H1 (cell line): ENCODE data around the gene SYTL2. TPM values are rescaled to one million over a fixed set of nuclear protein-coding genes. Genes with fewer than 3 reads are reported as not detected.

Experiments used
- CTCF ChIA-PET: fragments of 300-600 bp; sonication (Branson Sonifier 250); formaldehyde crosslinking; loops from one replicate; lab custom pipeline; 2021; ENCODE audit not compliant: partially characterized antibody; lab: Charles Lee
- POLR2A ChIA-PET: fragments of 300-600 bp; sonication (Branson Sonifier 250); formaldehyde crosslinking; loops from one replicate; lab custom pipeline; 2021; ENCODE audit warnings: inconsistent platforms; ENCODE audit not compliant: partially characterized antibody; lab: Charles Lee
- DNase-seq, 2 experiments: peaks; one replicate each; pipeline versions ENCODE4 v3.0.0 to v3.0.0-alpha.2; 2010 to 2022; ENCODE audit warnings: low spot score in 2 of 2, low read depth in 1 of 2, mixed read lengths in 1 of 2
- FAIRE-seq: peaks from 2 replicates; lab custom pipeline; 2011; peaks lifted over from hg19 to GRCh38; lab: Jason Lieb, UNC
- H2AFZ ChIP-seq: 2 replicates; pipeline ENCODE4 v1.8.1; 2012; ENCODE audit warnings: low read length, inconsistent platforms
- H2AK5ac ChIP-seq: 2 replicates; pipeline ENCODE4 v1.6.1; 2013; ENCODE audit warnings: low read depth, low read length
- H2BK120ac ChIP-seq: replicated peaks from 2 replicates; pipeline ENCODE3; 2013; ENCODE audit warnings: low read depth, low read length, inconsistent platforms
- H2BK12ac ChIP-seq: 2 replicates; pipeline ENCODE4 v1.6.1; 2013; ENCODE audit warnings: low read depth, low read length
- H2BK15ac ChIP-seq: 2 replicates; pipeline ENCODE4 v1.6.1; 2013; ENCODE audit warnings: low read length
- H2BK20ac ChIP-seq: 2 replicates; pipeline ENCODE4 v1.6.1; 2013; ENCODE audit warnings: low read length
- H2BK5ac ChIP-seq: 2 replicates; pipeline ENCODE4 v1.6.1; 2013; ENCODE audit warnings: low read depth, low read length
- H3K14ac ChIP-seq: 2 replicates; pipeline ENCODE4 v1.6.1; 2013; ENCODE audit warnings: inconsistent platforms; ENCODE audit not compliant: insufficient read length
- H3K18ac ChIP-seq: 2 replicates; pipeline ENCODE4 v1.6.1; 2013; ENCODE audit warnings: low read length; ENCODE audit errors: extremely low read depth
- H3K23ac ChIP-seq: 2 replicates; pipeline ENCODE4 v1.6.1; 2013; ENCODE audit warnings: inconsistent platforms; ENCODE audit not compliant: insufficient read length
- H3K23me2 ChIP-seq: 2 replicates; pipeline ENCODE4 v1.6.1; 2013; ENCODE audit warnings: low read depth, low read length
- H3K27ac ChIP-seq: 2 replicates; pipeline ENCODE4 v1.6.1; 2011; ENCODE audit warnings: low read depth, low read length, inconsistent platforms
- H3K27me3 ChIP-seq, 4 experiments: replicated peaks in 1 of 4; 1 replicate in 1 of 4; 2 replicates in 3 of 4; pipeline versions ENCODE4 v1.6.1 to v1.8.1; 2011 to 2013; ENCODE audit warnings: low read length in 3 of 4, mild to moderate bottlenecking in 3 of 4, inconsistent platforms in 2 of 4, mixed read lengths in 2 of 4, moderate library complexity in 1 of 4; ENCODE audit not compliant: control insufficient read depth in 3 of 4, insufficient read depth in 3 of 4; ENCODE audit errors: extremely low read depth in 1 of 4
- H3K36me3 ChIP-seq, 4 experiments: 2 replicates each; pipeline versions ENCODE4 v1.6.1 to v1.8.1; 2011 to 2013; ENCODE audit warnings: mild to moderate bottlenecking in 4 of 4, low read length in 3 of 4, moderate library complexity in 2 of 4, control low read depth in 1 of 4, inconsistent platforms in 1 of 4; ENCODE audit not compliant: insufficient read depth in 4 of 4, control insufficient read depth in 2 of 4
- H3K4ac ChIP-seq: replicated peaks from 2 replicates; pipeline ENCODE3; 2013; ENCODE audit warnings: low read length, low read depth, mixed read lengths, inconsistent platforms; ENCODE audit not compliant: insufficient read length
- H3K4me1 ChIP-seq, 4 experiments: replicated peaks in 1 of 4; 1 replicate in 1 of 4; 2 replicates in 3 of 4; pipeline versions ENCODE4 v1.6.1 to v1.8.1; 2011 to 2013; ENCODE audit warnings: low read length in 3 of 4, inconsistent platforms in 2 of 4, mixed read lengths in 1 of 4; ENCODE audit not compliant: insufficient read depth in 4 of 4, control insufficient read depth in 3 of 4
- H3K4me2 ChIP-seq, 2 experiments: 2 replicates each; pipeline versions ENCODE4 v1.6.1 to v1.8.1; 2011 to 2013; ENCODE audit warnings: low read depth in 2 of 2, low read length in 2 of 2, control low read depth in 1 of 2, inconsistent platforms in 1 of 2, mild to moderate bottlenecking in 1 of 2; ENCODE audit not compliant: insufficient read depth in 1 of 2
- H3K4me3 ChIP-seq, 4 experiments: fragments of 200-600, 300-600 bp in 1 of 4; sonication (generic), shearing (Covaris generic), sonication (Bioruptor Twin) in 1 of 4; 2 replicates each; pipeline versions ENCODE4 v1.5.1 to v1.8.1; 2011 to 2016; ENCODE audit warnings: low read length in 4 of 4, low read depth in 3 of 4, control low read depth in 2 of 4, inconsistent platforms in 2 of 4, mild to moderate bottlenecking in 2 of 4, mixed read lengths in 1 of 4, moderate library complexity in 1 of 4; ENCODE audit not compliant: insufficient read depth in 2 of 4; ENCODE audit errors: extremely low read depth in 1 of 4
- H3K56ac ChIP-seq: replicated peaks from 2 replicates; pipeline ENCODE3; 2013; ENCODE audit warnings: low read depth, mild to moderate bottlenecking, mixed read lengths, low read length, inconsistent platforms; ENCODE audit not compliant: insufficient read length
- H3K79me1 ChIP-seq: 2 replicates; pipeline ENCODE4 v1.6.1; 2013; ENCODE audit warnings: low read depth, low read length, control low read depth
- H3K79me2 ChIP-seq, 2 experiments: 2 replicates each; pipeline versions ENCODE4 v1.6.1 to v1.8.1; 2012 to 2013; ENCODE audit warnings: low read length in 2 of 2, mild to moderate bottlenecking in 2 of 2, inconsistent platforms in 1 of 2; ENCODE audit not compliant: insufficient read depth in 2 of 2, control insufficient read depth in 1 of 2
- H3K9ac ChIP-seq, 4 experiments: replicated peaks in 1 of 4; 1 replicate in 1 of 4; 2 replicates in 3 of 4; pipeline versions ENCODE4 v1.6.1 to v1.8.1; 2011 to 2013; ENCODE audit warnings: low read depth in 3 of 4, low read length in 3 of 4, control low read depth in 2 of 4, mild to moderate bottlenecking in 2 of 4, moderate library complexity in 2 of 4, inconsistent platforms in 1 of 4; ENCODE audit errors: extremely low read depth in 1 of 4
- H3K9me3 ChIP-seq, 2 experiments: 2 replicates each; pipeline versions ENCODE4 v1.6.1 to v1.8.1; 2012 to 2013; ENCODE audit warnings: mild to moderate bottlenecking in 2 of 2, moderate library complexity in 2 of 2, control low read depth in 1 of 2, inconsistent platforms in 1 of 2, low read depth in 1 of 2, low read length in 1 of 2, mixed read lengths in 1 of 2; ENCODE audit not compliant: insufficient read depth in 2 of 2
- H4K20me1 ChIP-seq, 2 experiments: replicated peaks in 1 of 2; 2 replicates each; pipeline versions ENCODE3 to v1.8.1; 2011 to 2013; ENCODE audit warnings: inconsistent platforms in 2 of 2, low read length in 2 of 2, mild to moderate bottlenecking in 1 of 2; ENCODE audit not compliant: insufficient read depth in 2 of 2, control insufficient read depth in 1 of 2
- H4K5ac ChIP-seq: 2 replicates; pipeline ENCODE4 v1.6.1; 2013; ENCODE audit warnings: low read length, low read depth, mixed read lengths, inconsistent platforms; ENCODE audit not compliant: insufficient read length
- H4K8ac ChIP-seq: 2 replicates; pipeline ENCODE4 v1.8.0; 2013; ENCODE audit warnings: mild to moderate bottlenecking, moderate library complexity, low read length, inconsistent platforms; ENCODE audit not compliant: insufficient read depth; ENCODE audit errors: extremely low read depth
- H4K91ac ChIP-seq: replicated peaks from 2 replicates; pipeline ENCODE3; 2013; ENCODE audit warnings: low read length, mixed read lengths, inconsistent platforms; ENCODE audit not compliant: insufficient read length
- CBX8 ChIP-seq: fragments of 300-800, 300-1000 bp; sonication (generic); IDR thresholded peaks from 2 replicates; pipeline ENCODE4 v1.7.1; 2016; ENCODE audit warnings: low read depth, low read length, borderline replicate concordance
- CEBPB ChIP-seq: IDR thresholded peaks from 2 replicates; pipeline ENCODE4 v1.6.1; 2012; ENCODE audit warnings: low read depth, low read length
- EP300 ChIP-seq, 2 experiments: IDR thresholded peaks; 1 replicate in 1 of 2; 2 replicates in 1 of 2; pipeline ENCODE4 v1.6.1; 2011 to 2012; ENCODE audit warnings: low read depth in 2 of 2, low read length in 2 of 2, mild to moderate bottlenecking in 2 of 2, borderline replicate concordance in 1 of 2, inconsistent platforms in 1 of 2, moderate library complexity in 1 of 2
- FOSL1 ChIP-seq: IDR thresholded peaks from 2 replicates; pipeline ENCODE4 v1.6.1; 2011; ENCODE audit warnings: mild to moderate bottlenecking, low read depth, low read length, moderate library complexity; ENCODE audit not compliant: insufficient read depth
- JUND ChIP-seq: IDR thresholded peaks from 2 replicates; pipeline ENCODE4 v1.6.1; 2011; ENCODE audit warnings: mild to moderate bottlenecking, improper control_type of control experiment, low read length
- KDM4A ChIP-seq: IDR thresholded peaks from one replicate; pipeline ENCODE4 v1.7.1; 2012; ENCODE audit warnings: low read depth, mild to moderate bottlenecking, moderate library complexity, low read length, inconsistent platforms; ENCODE audit not compliant: severe bottlenecking
- MAX ChIP-seq: IDR thresholded peaks from 2 replicates; pipeline ENCODE4 v1.6.1; 2012; ENCODE audit warnings: inconsistent platforms
- NANOG ChIP-seq: IDR thresholded peaks from 2 replicates; pipeline ENCODE4 v1.6.1; 2011; ENCODE audit warnings: low read length, low read depth, mild to moderate bottlenecking, inconsistent platforms; ENCODE audit not compliant: insufficient read depth, poor library complexity, severe bottlenecking
- RBBP5 ChIP-seq: IDR thresholded peaks from 2 replicates; pipeline ENCODE4 v1.7.1; 2012; ENCODE audit warnings: low read depth, mild to moderate bottlenecking, inconsistent platforms, low read length, moderate library complexity, borderline replicate concordance
- SIX5 ChIP-seq: IDR thresholded peaks from 2 replicates; pipeline ENCODE4 v1.6.1; 2011; ENCODE audit warnings: mild to moderate bottlenecking, low read depth, low read length
- SP4 ChIP-seq: IDR thresholded peaks from 2 replicates; pipeline ENCODE4 v1.6.1; 2012; ENCODE audit warnings: low read length, inconsistent platforms
- TAF1 ChIP-seq: IDR thresholded peaks from 2 replicates; pipeline ENCODE4 v1.6.1; 2011; ENCODE audit warnings: mild to moderate bottlenecking, low read depth, low read length
- TCF12 ChIP-seq: IDR thresholded peaks from 2 replicates; pipeline ENCODE4 v1.6.1; 2011; ENCODE audit warnings: low read depth, mild to moderate bottlenecking, low read length
- WGBS, 2 experiments: shearing (Covaris generic) in 1 of 2; methylation state at CpG; one replicate each; pipeline versions ENCODE4 v1.1.6 to v1.1.7; 2013 to 2015; ENCODE audit warnings: low lambda C conversion rate in 2 of 2, mixed read lengths in 2 of 2, inconsistent platforms in 1 of 2, low coverage in 1 of 2, missing lambda C conversion rate in 1 of 2; ENCODE audit not compliant: insufficient replicate concordance in 2 of 2, insufficient coverage in 1 of 2, insufficient read length in 1 of 2; ENCODE audit errors: extremely low coverage in 1 of 2, missing lambda C conversion rate in 1 of 2; 5-methylcytosine and 5-hydroxymethylcytosine counted together
- polyA plus RNA-seq, 7 experiments: library from polyadenylated mRNA; depleted of rRNA in 3 of 7; stranded (reverse) in 5 of 7; unstranded in 2 of 7; fragments of >200 nt in 5 of 7; fragments of 200-250 nt in 2 of 7; gene quantifications; 1 replicate in 5 of 7; 2 replicates in 1 of 7; 4 replicates in 1 of 7; pipeline versions ENCODE4 v1.2.1 to v1.2.3, GENCODE V29; 2011 to 2013; ENCODE audit warnings: missing spikeins in 2 of 7, mixed read lengths in 2 of 7
- total RNA-seq: library from RNA; stranded (reverse); fragmentation: NEBNext Ultra II Directional; extraction: Animal tissue kit (Norgen Biotek cat#: 25700); gene quantifications from 2 replicates; pipeline ENCODE4 v1.2.1, GENCODE V29; 2021

SYTL2 gene
- total and polyA plus RNA-seq, 2 of the 8 experiments (the other 6 are each of a cell fraction or from before 2014, with no cell fraction given) = 1.3 to 9.1 TPM

GRCh38 chr11:85844439-85845123 lies 33.6 kb upstream of the SYTL2 start:
- Histone ChIP-seq H3K18ac (no peak overlapping the region), H2BK120ac (no peak overlapping the region), H4K5ac (no peak overlapping the region), H3K9me3 (peaks cover 3 to 4% of the 10 kb centered on the region in 2 experiments; a peak in 1 of 4 replicates), H4K8ac (no peak overlapping the region), H3K36me3 (no peaks in the 10 kb centered on the region), H3K79me1 (no peaks in the 10 kb centered on the region), H3K4me3 (no peak overlapping the region), H2AK5ac (no peak overlapping the region), H4K20me1 (no peaks in the 10 kb centered on the region), H3K56ac (no peak overlapping the region), H2BK5ac (no peak overlapping the region), H3K79me2 (no peaks in the 10 kb centered on the region), H3K23me2 (no peaks in the 10 kb centered on the region), H3K4ac (no peak overlapping the region), H2AFZ (no peak overlapping the region), H3K23ac (no peak overlapping the region), H3K14ac (no peak overlapping the region), H2BK20ac (no peak overlapping the region), H3K9ac (no peak overlapping the region), H3K27me3 (peaks cover 0 to 1% (median 0%) of the 10 kb centered on the region in 4 experiments; a peak in 1 of 7 replicates), H3K27ac (no peak overlapping the region), H3K4me1 (no peaks in the 10 kb centered on the region), H2BK12ac (no peak overlapping the region), H2BK15ac (no peak overlapping the region), H4K91ac (no peak overlapping the region), H3K4me2 (no peak overlapping the region)
- ChIA-PET CTCF (no interaction called here), POLR2A (interaction anchor here (1.1 kb wide), 1 partner anchor 15 kb away, joined by 3 read pairs; no protein-coding TSS in a partner anchor)
- DNase-seq (no peak), FAIRE-seq (no peak)
- 70% methylated on average over 2 of the region's 2 CpGs; no CpG with 5 or more reads in 1 of the 2 experiments for WGBS, 2 experiments
- TF ChIP-seq FOSL1 = no peak
- no peak for TF ChIP-seq TCF12
- TF ChIP-seq CEBPB = no peak
- TF ChIP-seq JUND = no peak
- TF ChIP-seq RBBP5 = no peak
- no peak for TF ChIP-seq NANOG
- TF ChIP-seq SIX5 = no peak
- TF ChIP-seq CBX8 = no peak
- TF ChIP-seq TAF1 = no peak
- TF ChIP-seq MAX = no peak
- no peak for TF ChIP-seq SP4
- no peak for TF ChIP-seq KDM4A
- TF ChIP-seq EP300 (IDR thresholded peaks at IDR 0.05; ENCODE audit: borderline replicate concordance in 1 of 2, low read depth in 2 of 2, low read length in 2 of 2) = no peak
